Gastroesophageal sphincter (tissue), 3 donors: ENCODE data around the gene QSOX1.

Experiments
- CTCF ChIP-seq, 4 experiments: fragments of 200-600 bp in 2 of 4; fragments of 450-650 bp in 2 of 4; sonication (generic) in 1 of 4; IDR thresholded peaks; one replicate each; pipeline ENCODE4 v1.5.1; 2017 to 2019; ENCODE audit warnings: antibody characterized with exemption in 4 of 4, mild to moderate bottlenecking in 2 of 4, moderate library complexity in 2 of 4
- EP300 ChIP-seq: sonication (generic); formaldehyde crosslinking; IDR thresholded peaks from one replicate; pipeline ENCODE4 v1.6.1; 2017; ENCODE audit warnings: antibody characterized with exemption, mild to moderate bottlenecking
- POLR2A ChIP-seq, 2 donors: fragments of 450-650 bp; IDR thresholded peaks; one replicate each; pipeline ENCODE4 v1.6.1; 2017; ENCODE audit warnings: antibody characterized with exemption in 2 of 2, mild to moderate bottlenecking in 2 of 2, moderate library complexity in 1 of 2
- POLR2AphosphoS5 ChIP-seq: sonication (generic); formaldehyde crosslinking; IDR thresholded peaks from one replicate; pipeline ENCODE4 v1.6.1; 2017; ENCODE audit warnings: antibody characterized with exemption

- peak; percentile 38 for TF ChIP-seq POLR2AphosphoS5
- TF ChIP-seq CTCF (IDR thresholded peaks at IDR 0.05) = no peak
- TF ChIP-seq EP300 = no peak
- no peak for TF ChIP-seq POLR2A (IDR thresholded peaks at IDR 0.05)
Measured at GRCh38 chr1:180173952-180174351, 19.3 kb downstream of the QSOX1 start.
